ENCODE results near the gene ADAP1.

DNA sequence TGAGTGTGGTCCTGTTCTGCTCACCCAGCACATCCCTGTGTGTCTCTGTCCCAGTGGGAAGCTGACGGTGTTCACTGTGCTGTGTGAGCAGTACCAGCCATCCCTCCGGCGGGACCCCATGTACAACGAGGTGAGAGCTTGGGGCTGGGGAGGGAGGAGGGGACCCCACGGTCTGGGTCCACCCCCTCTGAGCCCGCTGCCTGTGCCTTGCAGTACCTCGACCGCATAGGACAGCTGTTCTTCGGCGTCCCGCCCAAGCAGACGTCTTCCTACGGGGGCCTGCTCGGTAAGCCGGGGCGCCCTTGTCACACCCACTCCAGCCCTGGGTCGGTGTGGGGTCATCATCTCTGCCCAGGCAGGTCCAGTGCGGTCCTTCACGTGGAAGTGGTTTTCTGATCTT is 60.8 kb downstream of the ADAP1 start:
- TF ChIP-seq, protein P1, sequence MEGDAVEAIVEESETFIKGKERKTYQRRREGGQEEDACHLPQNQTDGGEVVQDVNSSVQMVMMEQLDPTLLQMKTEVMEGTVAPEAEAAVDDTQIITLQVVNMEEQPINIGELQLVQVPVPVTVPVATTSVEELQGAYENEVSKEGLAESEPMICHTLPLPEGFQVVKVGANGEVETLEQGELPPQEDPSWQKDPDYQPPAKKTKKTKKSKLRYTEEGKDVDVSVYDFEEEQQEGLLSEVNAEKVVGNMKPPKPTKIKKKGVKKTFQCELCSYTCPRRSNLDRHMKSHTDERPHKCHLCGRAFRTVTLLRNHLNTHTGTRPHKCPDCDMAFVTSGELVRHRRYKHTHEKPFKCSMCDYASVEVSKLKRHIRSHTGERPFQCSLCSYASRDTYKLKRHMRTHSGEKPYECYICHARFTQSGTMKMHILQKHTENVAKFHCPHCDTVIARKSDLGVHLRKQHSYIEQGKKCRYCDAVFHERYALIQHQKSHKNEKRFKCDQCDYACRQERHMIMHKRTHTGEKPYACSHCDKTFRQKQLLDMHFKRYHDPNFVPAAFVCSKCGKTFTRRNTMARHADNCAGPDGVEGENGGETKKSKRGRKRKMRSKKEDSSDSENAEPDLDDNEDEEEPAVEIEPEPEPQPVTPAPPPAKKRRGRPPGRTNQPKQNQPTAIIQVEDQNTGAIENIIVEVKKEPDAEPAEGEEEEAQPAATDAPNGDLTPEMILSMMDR (IDR thresholded peaks at IDR 0.05): no peak
- TF ChIP-seq POLR2A (IDR thresholded peaks at IDR 0.05; ENCODE audit: low read depth): no peak
